ENCODE results near the gene GGCX. TPM values are rescaled to one million over a fixed set of nuclear protein-coding genes. Genes with fewer than 3 reads are reported as not detected.

The GGCX gene
- polyA plus RNA-seq, 3 donors = 24.0 to 34.4 (median 32.0) TPM

- no peaks in the 10 kb centered on the region for H3K79me2 ChIP-seq (ENCODE audit: insufficient read depth, low read length)
- H3K4me2 ChIP-seq (replicated peaks; ENCODE audit: extremely low read depth, low read length, poor library complexity, severe bottlenecking) = no peak overlapping the region
- H4K20me1 ChIP-seq (ENCODE audit: insufficient read depth, low read length) = no peaks in the 10 kb centered on the region
- no peaks in the 10 kb centered on the region for H3K36me3 ChIP-seq (replicated peaks in 1 of 2; ENCODE audit: control insufficient read depth in 1 of 2, insufficient read depth in 2 of 2, low read length in 2 of 2)
- Mint-ChIP-seq H3K36me3 (no peaks in the 10 kb centered on the region), H3K4me1 (peaks cover 29% of the 10 kb centered on the region), H3K27ac (no peak overlapping the region), H3K27me3 (ENCODE audit: low read depth in 3 of 3) (peaks cover 0 to 4% (median 2%) of the 10 kb centered on the region in 3 donors), H3K9me3 (peaks cover 0 to under 1% (median 0%) of the 10 kb centered on the region in 7 donors), H3K4me3 (no peak overlapping the region)
- no peak overlapping the region for H3K27ac ChIP-seq (ENCODE audit: low read depth in 1 of 2, low read length in 2 of 2)
- H3K4me1 ChIP-seq (ENCODE audit: control insufficient read depth in 1 of 2, insufficient read depth in 2 of 2, low read length in 2 of 2) = peaks cover 28 to 29% of the 10 kb centered on the region in 2 donors
- no peaks in the 10 kb centered on the region for H3K9me3 ChIP-seq (replicated peaks in 1 of 2; ENCODE audit: control insufficient read depth in 1 of 2, insufficient read depth in 1 of 2, low read length in 2 of 2)
- 90% methylated on average over 4 of the region's 6 CpGs for WGBS (ENCODE audit: insufficient coverage)
- no peak for DNase-seq
- H3K4me3 ChIP-seq (replicated peaks in 1 of 3; ENCODE audit: low read depth in 2 of 3, low read length in 3 of 3) = no peak overlapping the region
- H2AFZ ChIP-seq (ENCODE audit: insufficient read depth, low read depth, low read length, poor library complexity, severe bottlenecking) = no peak overlapping the region
- H3K9ac ChIP-seq (ENCODE audit: insufficient read depth, low read length, poor library complexity, severe bottlenecking) = no peak overlapping the region
- TF ChIP-seq CTCF (IDR thresholded peaks at IDR 0.05) = no peak
- H3K27me3 ChIP-seq (ENCODE audit: control insufficient read depth in 2 of 2, insufficient read depth in 2 of 2, low read length in 2 of 2) = no peaks in the 10 kb centered on the region
- intact Hi-C loops (cut with micrococcal nuclease) = no loop called here
Measured at GRCh38 chr2:85522090-85522647, 39.1 kb downstream of the GGCX start.

GRCh38 chr2:85516653-85517389 lies 44.5 kb downstream of the GGCX start:
- peak; percentile 30 to 61 (median 60) for DNase-seq
- no peaks in the 10 kb centered on the region for H3K79me2 ChIP-seq (ENCODE audit: insufficient read depth, low read length)
- no peak overlapping the region for H3K4me3 ChIP-seq (replicated peaks in 1 of 3; ENCODE audit: low read depth in 2 of 3, low read length in 3 of 3)
- no peak for TF ChIP-seq CTCF (IDR thresholded peaks at IDR 0.05)
- H2AFZ ChIP-seq (ENCODE audit: insufficient read depth, low read depth, low read length, poor library complexity, severe bottlenecking) = no peak overlapping the region
- H3K9me3 Mint-ChIP-seq = peaks cover 0 to 2% (median 0%) of the 10 kb centered on the region in 7 donors
- intact Hi-C loops (cut with micrococcal nuclease) = no loop called here
- peak overlapping the region; percentile 51 to 71 for H3K4me3 Mint-ChIP-seq
- peaks cover 14 to 19% of the 10 kb centered on the region in 2 donors for H3K4me1 ChIP-seq (ENCODE audit: control insufficient read depth in 1 of 2, insufficient read depth in 2 of 2, low read length in 2 of 2)
- H3K27me3 ChIP-seq (ENCODE audit: control insufficient read depth in 2 of 2, insufficient read depth in 2 of 2, low read length in 2 of 2) = no peaks in the 10 kb centered on the region
- peaks cover 14% of the 10 kb centered on the region for H3K4me1 Mint-ChIP-seq
- no peaks in the 10 kb centered on the region for H4K20me1 ChIP-seq (ENCODE audit: insufficient read depth, low read length)
- H3K36me3 Mint-ChIP-seq = no peaks in the 10 kb centered on the region
- whole genome bisulfite sequencing (ENCODE audit: insufficient coverage) = 100% methylated on average over 1 of the region's 8 CpGs
- H3K9ac ChIP-seq (ENCODE audit: insufficient read depth, low read length, poor library complexity, severe bottlenecking) = no peak overlapping the region
- H3K36me3 ChIP-seq (replicated peaks in 1 of 2; ENCODE audit: control insufficient read depth in 1 of 2, insufficient read depth in 2 of 2, low read length in 2 of 2) = no peaks in the 10 kb centered on the region
- no peaks in the 10 kb centered on the region for H3K9me3 ChIP-seq (replicated peaks in 1 of 2; ENCODE audit: control insufficient read depth in 1 of 2, insufficient read depth in 1 of 2, low read length in 2 of 2)
- peak overlapping the region; percentile 51 for H3K4me2 ChIP-seq (replicated peaks; ENCODE audit: extremely low read depth, low read length, poor library complexity, severe bottlenecking)
- H3K27me3 Mint-ChIP-seq (ENCODE audit: low read depth in 3 of 3) = peaks cover 0 to 2% (median 0%) of the 10 kb centered on the region in 3 donors
- peak overlapping the region in 6 of 7 donors; percentile 60 to 81 (median 74) for H3K27ac Mint-ChIP-seq
- peak overlapping the region; percentile 12 to 54 for H3K27ac ChIP-seq (ENCODE audit: low read depth in 1 of 2, low read length in 2 of 2)

All from CD14-positive monocyte (primary cell).